GM19193 (cell line): ENCODE measurements around the gene SFTPB.

Source experiments
- POLR2A ChIP-seq: IDR thresholded peaks from 4 replicates; pipeline ENCODE4 v1.6.1; 2011; ENCODE audit not compliant: insufficient read depth, insufficient read length; ENCODE audit errors: extremely low read depth

Gene SFTPB

DNA sequence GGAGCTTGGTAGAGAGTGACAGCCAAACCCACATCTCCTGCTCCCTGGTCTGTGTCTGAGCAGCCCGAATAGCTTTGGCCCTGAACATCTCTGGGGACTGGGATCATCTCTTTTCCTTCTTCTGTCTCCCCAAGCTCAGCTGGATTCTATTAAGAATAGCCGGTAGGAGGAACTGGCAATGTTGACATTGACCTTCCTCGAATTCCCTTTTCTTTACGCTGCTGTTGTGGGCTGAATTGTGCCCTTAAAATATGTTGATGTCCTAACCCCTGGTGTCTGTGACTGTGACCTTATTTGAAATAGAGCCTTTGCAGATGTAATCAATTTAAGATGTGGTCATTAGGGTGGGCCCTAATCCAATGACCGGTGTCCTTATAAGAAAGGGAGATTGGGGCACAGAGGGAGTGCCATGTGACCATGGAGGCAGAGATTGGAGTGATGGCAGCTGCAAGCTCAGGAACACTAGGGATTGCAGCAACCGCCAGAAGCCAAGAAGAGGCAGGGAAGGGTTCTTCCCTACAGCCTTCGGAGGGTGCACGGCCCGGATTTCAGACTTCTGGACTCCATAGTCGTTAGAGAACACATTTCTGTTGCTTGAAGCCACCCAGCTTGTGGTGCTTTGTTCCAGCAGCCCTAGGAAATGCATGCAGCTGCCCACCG, 5.8 kb upstream of the SFTPB start:
- TF ChIP-seq POLR2A: no peak

- no peak for TF ChIP-seq POLR2A
These were observed 4.5 kb upstream of the SFTPB start for GRCh38 chr2:85672456-85672855.

DNA sequence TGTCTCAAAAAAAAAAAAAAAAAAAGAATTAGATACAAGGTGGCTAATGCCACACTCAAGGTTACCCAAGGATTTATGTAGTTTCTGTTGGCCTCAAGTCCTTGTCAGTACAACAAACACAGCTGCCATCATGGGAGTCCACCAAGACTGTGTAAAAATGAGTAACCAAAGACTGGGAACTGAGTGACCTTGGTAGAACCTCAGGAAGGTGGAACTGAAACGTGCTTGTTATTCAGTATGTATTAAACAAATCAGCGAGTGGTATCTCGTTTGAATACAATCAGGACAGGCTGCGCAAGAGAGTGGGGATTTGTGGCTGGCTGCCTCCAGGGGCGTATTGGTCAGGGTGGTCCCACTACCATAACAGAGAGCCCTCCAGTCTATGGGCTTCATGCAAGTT, 1.6 kb upstream of the SFTPB start:
- no peak for TF ChIP-seq POLR2A

DNA sequence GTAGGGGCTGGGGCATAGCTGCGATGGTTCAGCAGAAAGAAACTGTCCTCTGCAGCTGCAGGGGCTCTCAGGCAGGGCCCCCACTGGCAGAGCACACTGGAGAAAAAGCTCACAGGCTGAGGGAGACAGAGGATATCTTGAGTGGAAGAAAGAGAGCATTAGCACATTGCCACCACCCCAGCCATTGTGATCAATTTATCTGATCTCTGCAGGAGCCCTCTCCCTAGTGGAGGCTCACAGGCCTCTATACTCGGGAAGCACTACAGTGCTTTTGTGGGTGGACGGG, 801 bp upstream of the SFTPB start:
- no peak for TF ChIP-seq POLR2A

DNA sequence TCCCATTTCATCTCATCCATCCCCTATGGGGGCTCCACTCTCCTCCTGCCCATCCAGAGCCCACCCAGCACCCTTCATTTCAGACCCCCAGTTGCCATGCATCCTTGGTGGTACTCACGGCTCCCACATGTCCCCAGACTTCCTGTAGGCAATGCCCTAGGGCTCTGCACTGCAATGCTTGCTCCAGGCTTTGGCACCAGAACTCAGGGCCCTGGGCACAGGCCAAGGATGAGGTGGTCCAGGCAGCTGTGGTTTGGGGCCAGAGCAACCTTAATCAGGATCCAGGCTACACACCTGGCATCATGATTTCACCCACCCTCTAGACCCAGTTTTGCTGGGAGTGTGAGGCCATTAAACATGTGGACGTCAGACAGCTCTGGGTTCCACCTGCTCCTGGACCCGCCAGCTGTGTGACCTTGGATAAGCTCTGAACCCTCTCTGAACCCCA, 414 bp downstream of the SFTPB start:
- TF ChIP-seq POLR2A: no peak

- no peak for TF ChIP-seq POLR2A
These were observed 1.3 kb downstream of the SFTPB start for GRCh38 chr2:85666435-85667316.

DNA sequence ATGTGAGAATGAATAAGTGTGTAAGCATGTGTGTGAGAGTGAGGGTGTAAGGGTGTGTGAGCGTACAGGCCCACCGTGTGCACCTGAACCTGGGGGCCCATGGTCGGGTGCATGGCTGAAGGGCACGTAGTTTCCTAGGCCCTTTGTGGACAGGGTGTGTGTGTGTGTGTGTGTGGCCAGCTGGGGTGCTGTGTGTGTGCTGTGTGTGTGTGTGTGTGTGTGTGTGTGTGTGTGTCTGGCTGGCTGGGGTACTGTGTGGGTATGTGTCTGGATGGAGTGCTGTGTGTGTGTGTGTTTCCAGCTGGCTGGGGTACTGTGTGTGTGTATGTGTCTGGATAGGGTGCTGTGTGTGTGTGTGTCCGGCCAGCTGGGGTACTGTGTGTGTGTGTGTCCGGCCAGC, 2.0 kb downstream of the SFTPB start:
- no peak for TF ChIP-seq POLR2A

DNA sequence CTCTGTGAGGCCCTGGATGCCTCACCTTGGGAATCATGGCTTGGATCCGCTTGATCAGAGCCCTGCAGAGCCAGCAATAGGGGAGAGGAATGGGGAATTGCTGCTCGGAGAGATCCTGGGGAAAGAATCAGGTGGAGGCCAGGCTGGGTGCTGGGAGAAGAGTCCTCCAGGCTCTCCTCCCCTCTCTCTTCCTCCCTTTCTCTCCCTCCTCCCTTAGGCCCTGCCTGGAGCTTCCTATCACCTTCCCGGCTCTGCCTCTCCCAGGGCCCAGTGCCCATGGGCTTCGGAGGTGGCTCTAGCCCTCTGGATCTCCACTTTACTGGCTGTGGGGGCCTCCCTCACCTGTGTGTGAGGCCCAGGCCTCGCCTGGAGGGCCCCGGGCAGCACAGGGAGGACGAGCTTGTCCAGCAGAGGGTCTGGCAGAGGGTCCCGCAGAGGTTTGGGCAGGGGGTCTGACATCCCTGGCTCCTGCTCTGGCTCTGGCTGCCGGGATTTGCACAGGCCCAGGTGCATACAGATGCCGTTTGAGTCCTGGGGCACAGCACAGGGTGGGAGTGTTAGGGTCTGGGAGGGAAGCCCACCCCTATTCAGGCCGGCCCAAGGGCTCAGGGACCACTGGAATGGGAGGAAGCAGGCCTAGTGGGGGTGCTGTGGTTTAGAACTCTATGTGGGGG, 2.6 kb downstream of the SFTPB start:
- no peak for TF ChIP-seq POLR2A

DNA sequence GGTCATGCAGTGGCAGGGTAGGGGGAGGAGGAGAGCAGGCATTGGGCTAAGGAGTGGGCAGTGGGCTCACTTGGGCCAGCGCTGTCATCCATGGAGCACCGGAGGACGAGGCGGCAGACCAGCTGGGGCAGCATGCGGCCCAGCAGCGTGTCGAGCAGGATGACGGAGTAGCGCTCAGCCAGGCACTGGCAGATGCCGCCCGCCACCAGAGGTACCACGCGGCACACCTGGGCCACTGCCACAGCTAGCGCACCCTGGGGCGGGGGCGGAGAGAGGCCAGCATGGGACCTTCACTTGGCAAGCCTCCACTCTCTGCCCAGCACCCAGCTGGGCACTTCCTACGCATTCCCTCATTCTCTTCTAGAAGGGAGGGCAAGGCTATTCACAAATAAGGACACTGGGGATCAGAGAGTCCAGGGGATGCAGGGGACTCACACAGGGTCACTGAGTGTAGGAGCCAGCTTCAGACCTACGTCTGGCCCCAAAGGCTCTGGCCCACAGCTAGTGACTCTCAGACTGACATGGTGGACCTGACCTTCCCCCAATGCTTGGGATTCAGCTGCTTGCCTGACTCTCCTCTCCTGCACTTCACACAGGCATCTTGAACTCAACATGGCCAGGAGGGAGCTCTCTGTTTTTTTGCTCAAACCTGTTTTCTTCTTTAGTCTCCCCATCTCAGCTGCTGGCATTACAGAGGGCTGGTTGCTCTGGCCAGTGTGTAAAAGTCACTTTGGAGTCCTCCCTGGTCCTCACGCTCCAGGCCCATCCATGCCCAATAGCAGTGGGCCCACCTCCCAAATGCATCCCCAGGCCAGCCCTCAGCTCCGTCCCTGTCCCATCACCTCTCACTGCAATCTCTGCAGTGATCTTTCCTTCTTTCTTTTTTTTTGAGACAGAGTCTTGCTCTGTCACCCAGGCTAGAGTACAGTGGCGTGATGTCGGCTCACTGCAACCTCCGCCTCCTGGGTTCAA, 4.1 kb downstream of the SFTPB start:
- no peak for TF ChIP-seq POLR2A

- no peak for TF ChIP-seq POLR2A
These were observed 5.0 kb downstream of the SFTPB start for GRCh38 chr2:85662899-85663593.

- TF ChIP-seq POLR2A: no peak
These were observed 6.7 kb downstream of the SFTPB start for GRCh38 chr2:85661139-85661858.

DNA sequence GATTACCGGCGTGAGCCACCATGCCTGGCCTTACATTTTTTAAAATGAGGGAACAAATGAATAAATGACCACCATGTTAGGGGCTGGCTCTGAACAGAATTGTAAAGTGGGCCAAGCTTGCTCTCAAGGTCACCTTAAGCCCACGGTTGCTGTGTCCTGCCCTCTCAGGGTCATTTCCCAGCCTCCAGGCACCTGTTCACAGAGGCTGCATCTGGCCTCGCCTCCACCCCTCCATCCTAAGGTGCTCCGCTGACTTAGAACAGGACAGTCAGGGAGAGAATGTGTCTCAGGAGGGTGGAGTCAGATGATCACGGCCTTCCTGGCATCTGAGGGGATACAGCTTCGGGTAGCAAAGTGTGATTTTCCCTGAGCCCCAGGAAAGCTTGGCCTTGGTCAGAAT, 7.3 kb downstream of the SFTPB start:
- no peak for TF ChIP-seq POLR2A

- no peak for TF ChIP-seq POLR2A
These were observed 8.5 kb downstream of the SFTPB start for GRCh38 chr2:85659324-85659981.
